ENCODE measurements around the gene ZFPL1.

DNA sequence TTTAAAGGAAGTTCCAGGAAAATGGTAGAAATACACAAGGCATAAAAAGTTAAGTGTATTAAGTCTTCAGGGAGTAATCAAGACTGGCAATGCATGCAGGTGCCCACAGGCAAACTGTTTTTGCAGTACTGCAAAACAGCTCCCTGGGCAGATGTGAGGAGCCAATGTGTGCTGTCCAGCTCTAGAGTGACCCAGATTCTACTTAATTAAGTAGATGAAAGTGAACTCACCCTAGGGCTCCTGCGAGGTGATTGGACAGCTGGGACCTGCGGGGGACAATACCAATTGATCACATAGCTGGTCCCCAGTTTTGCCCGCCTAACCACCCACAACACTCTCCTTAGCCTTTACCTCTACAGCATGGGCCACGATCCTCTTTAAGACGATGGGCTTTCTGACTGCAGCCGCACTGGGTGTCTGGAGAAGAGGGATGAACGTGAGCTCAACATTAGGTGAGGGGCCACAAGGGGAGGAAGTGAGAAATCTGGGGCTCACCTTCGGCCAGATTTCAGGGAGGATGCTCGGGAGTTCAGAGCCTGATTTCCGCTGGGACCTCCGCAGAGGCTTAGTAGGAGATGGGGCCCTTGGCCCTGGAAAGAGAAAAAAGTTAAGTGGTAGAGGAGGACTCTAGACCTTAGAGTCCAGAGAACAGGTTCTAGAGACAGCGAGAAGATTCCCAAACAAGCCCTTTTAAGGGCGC lies 738 bp upstream of the ZFPL1 start:
- no peak for TF ChIP-seq POLR2AphosphoS5 (IDR thresholded peaks at IDR 0.05; ENCODE audit: low read depth, low read length)
- TF ChIP-seq TAF1 (IDR thresholded peaks at IDR 0.05; ENCODE audit: borderline replicate concordance, insufficient read depth, low read length) = no peak
- TF ChIP-seq, protein P1, sequence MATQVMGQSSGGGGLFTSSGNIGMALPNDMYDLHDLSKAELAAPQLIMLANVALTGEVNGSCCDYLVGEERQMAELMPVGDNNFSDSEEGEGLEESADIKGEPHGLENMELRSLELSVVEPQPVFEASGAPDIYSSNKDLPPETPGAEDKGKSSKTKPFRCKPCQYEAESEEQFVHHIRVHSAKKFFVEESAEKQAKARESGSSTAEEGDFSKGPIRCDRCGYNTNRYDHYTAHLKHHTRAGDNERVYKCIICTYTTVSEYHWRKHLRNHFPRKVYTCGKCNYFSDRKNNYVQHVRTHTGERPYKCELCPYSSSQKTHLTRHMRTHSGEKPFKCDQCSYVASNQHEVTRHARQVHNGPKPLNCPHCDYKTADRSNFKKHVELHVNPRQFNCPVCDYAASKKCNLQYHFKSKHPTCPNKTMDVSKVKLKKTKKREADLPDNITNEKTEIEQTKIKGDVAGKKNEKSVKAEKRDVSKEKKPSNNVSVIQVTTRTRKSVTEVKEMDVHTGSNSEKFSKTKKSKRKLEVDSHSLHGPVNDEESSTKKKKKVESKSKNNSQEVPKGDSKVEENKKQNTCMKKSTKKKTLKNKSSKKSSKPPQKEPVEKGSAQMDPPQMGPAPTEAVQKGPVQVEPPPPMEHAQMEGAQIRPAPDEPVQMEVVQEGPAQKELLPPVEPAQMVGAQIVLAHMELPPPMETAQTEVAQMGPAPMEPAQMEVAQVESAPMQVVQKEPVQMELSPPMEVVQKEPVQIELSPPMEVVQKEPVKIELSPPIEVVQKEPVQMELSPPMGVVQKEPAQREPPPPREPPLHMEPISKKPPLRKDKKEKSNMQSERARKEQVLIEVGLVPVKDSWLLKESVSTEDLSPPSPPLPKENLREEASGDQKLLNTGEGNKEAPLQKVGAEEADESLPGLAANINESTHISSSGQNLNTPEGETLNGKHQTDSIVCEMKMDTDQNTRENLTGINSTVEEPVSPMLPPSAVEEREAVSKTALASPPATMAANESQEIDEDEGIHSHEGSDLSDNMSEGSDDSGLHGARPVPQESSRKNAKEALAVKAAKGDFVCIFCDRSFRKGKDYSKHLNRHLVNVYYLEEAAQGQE (IDR thresholded peaks at IDR 0.05; ENCODE audit: insufficient read depth in 1 of 2, low read depth in 2 of 2, low read length in 2 of 2) = peak in 1 of 2 experiments; percentile 57; a peak in 1 of 4 replicates
- TF ChIP-seq SIN3A (IDR thresholded peaks at IDR 0.05; ENCODE audit: borderline replicate concordance, insufficient read depth, low read length) = no peak

All from PFSK-1 (cell line).